K562 (cell line): Measurements from ENCODE around the gene RTL10. TPM values are rescaled to one million over a fixed set of nuclear protein-coding genes. Genes with fewer than 3 reads are reported as not detected.
A peak's percentile ranks its signal among the peaks of the same experiment; 100 is the strongest.

ENCODE experiments used
- BCL6 ChIP-seq: fragments of 250-450 bp; sonication (Bioruptor Pico); IDR thresholded peaks from 2 replicates; pipeline ENCODE4 v1.4.0; 2020
- BRD4 ChIP-seq: fragments of 200-600 bp; sonication (generic); IDR thresholded peaks from 2 replicates; pipeline ENCODE4 v1.6.1; 2017; ENCODE audit warnings: inconsistent platforms
- BRD9 ChIP-seq: fragments of 450-650 bp; IDR thresholded peaks from 2 replicates; pipeline ENCODE4 v1.6.1; 2018; ENCODE audit warnings: low read depth; ENCODE audit not compliant: partially characterized antibody
- CCNT2 ChIP-seq: IDR thresholded peaks from 2 replicates; pipeline ENCODE4 v1.6.1; 2011; ENCODE audit warnings: borderline replicate concordance, low read depth, mild to moderate bottlenecking, moderate library complexity, mixed read lengths, low read length; ENCODE audit not compliant: insufficient read length; ENCODE audit errors: extremely low read depth
- HDAC2 ChIP-seq: fragments of 450-650 bp; IDR thresholded peaks from 2 replicates; pipeline ENCODE4 v1.6.1; 2016; ENCODE audit warnings: mild to moderate bottlenecking
- MIER1 ChIP-seq: fragments of 450-650 bp; IDR thresholded peaks from 2 replicates; pipeline ENCODE4 v1.6.1; 2016; ENCODE audit warnings: antibody characterized with exemption, mild to moderate bottlenecking, low read depth
- MYC ChIP-seq, 2 experiments: fragments of 250-450 bp in 1 of 2; sonication (Bioruptor Pico) in 1 of 2; IDR thresholded peaks; 2 replicates each; pipeline versions ENCODE4 v1.5.1 to v1.6.1; 2012 to 2021; ENCODE audit warnings: low read depth in 2 of 2, borderline replicate concordance in 1 of 2, improper control_type of control experiment in 1 of 2, low read length in 1 of 2, mild to moderate bottlenecking in 1 of 2, moderate library complexity in 1 of 2
- NCOA1 ChIP-seq: fragments of 450-650 bp; IDR thresholded peaks from 2 replicates; pipeline ENCODE4 v1.6.1; 2016; ENCODE audit warnings: low read depth
- NFIX ChIP-seq: fragments of 250-450 bp; sonication (Bioruptor Pico); IDR thresholded peaks from 2 replicates; pipeline ENCODE4 v1.4.0; 2020; ENCODE audit warnings: low read depth, mild to moderate bottlenecking, moderate library complexity
- PHB2 ChIP-seq: fragments of 450-650 bp; IDR thresholded peaks from 2 replicates; pipeline ENCODE4 v1.6.1; 2017; ENCODE audit warnings: low read depth
- RBM25 ChIP-seq: fragments of 200-400 bp; formaldehyde crosslinking; IDR thresholded peaks from 2 replicates; pipeline ENCODE4 v1.6.1; 2018; ENCODE audit warnings: low read length, low read depth, moderate library complexity; ENCODE audit not compliant: severe bottlenecking
- SIN3B ChIP-seq: fragments of 450-650 bp; IDR thresholded peaks from 2 replicates; pipeline ENCODE4 v1.6.1; 2017; ENCODE audit warnings: low read depth, mild to moderate bottlenecking, moderate library complexity
- SP2 ChIP-seq: IDR thresholded peaks from 2 replicates; pipeline ENCODE4 v1.6.1; 2011; ENCODE audit warnings: mild to moderate bottlenecking, low read depth, low read length, moderate library complexity; ENCODE audit not compliant: poor library complexity, severe bottlenecking; ENCODE audit errors: extremely low read depth
- ZEB2 ChIP-seq: fragments of 450-650 bp; IDR thresholded peaks from 2 replicates; pipeline ENCODE4 v1.6.1; 2016
- ZNF316 ChIP-seq: fragments of 450-650 bp; IDR thresholded peaks from 2 replicates; pipeline ENCODE4 v1.6.1; 2016
- polyA plus RNA-seq, 8 experiments: library from polyadenylated mRNA; depleted of rRNA in 4 of 8; stranded (reverse) in 5 of 8; unstranded in 3 of 8; fragments of >200 nt; fragmentation: Nextera tagmentation in 2 of 8; fragmentation: Illumina TruSeq in 1 of 8; extraction: Ambion mirVana in 2 of 8; extraction: Trizol in 1 of 8; gene quantifications; 2 replicates each; pipeline versions ENCODE4 v1.2.1 to v1.2.3, GENCODE V29; 2011 to 2014; ENCODE audit warnings: inconsistent platforms in 1 of 8, missing spikeins in 1 of 8
- total RNA-seq, 7 experiments: library from RNA; depleted of rRNA in 6 of 7; stranded (reverse); fragments of >200 nt in 6 of 7; fragmentation: Illumina TruSeq in 2 of 7; extraction: Trizol in 2 of 7; gene quantifications; 2 replicates each; pipeline versions ENCODE4 v1.2.1 to v1.2.3, GENCODE V29; 2011 to 2021; ENCODE audit warnings: low replicate concordance in 1 of 7
- TF ChIP-seq, protein P1 (sequence below): fragments of 450-650 bp; formaldehyde crosslinking; IDR thresholded peaks from 2 replicates; pipeline ENCODE4 v1.4.0; 2022; ENCODE audit warnings: mild to moderate bottlenecking, moderate library complexity
- TF ChIP-seq, protein P2 (sequence below), 2 experiments: IDR thresholded peaks; 2 replicates each; pipeline ENCODE4 v1.6.1; 2012; ENCODE audit warnings: improper control_type of control experiment in 2 of 2, low read depth in 2 of 2, low read length in 2 of 2, borderline replicate concordance in 1 of 2
- TF ChIP-seq, protein P3 (sequence below): fragments of 450-650 bp; conservative IDR thresholded peaks from 2 replicates; pipeline ENCODE4 v1.6.1; 2016; ENCODE audit warnings: missing genetic modification characterization, low read depth, mild to moderate bottlenecking, missing compliant biosample characterization, moderate library complexity
- TF ChIP-seq, protein P4 (sequence below), 2 experiments: fragments of 450-650 bp; IDR thresholded peaks; 2 replicates each; pipeline ENCODE4 v1.6.1; 2018; ENCODE audit warnings: mild to moderate bottlenecking in 2 of 2, low read depth in 1 of 2; ENCODE audit not compliant: partially characterized antibody in 2 of 2

RTL10 gene
- total and polyA plus RNA-seq, 9 of the 15 experiments (the other 6 are each of a cell fraction or from before 2014, with no cell fraction given): 19.8 to 75.5 (median 32.5) TPM

DNA sequence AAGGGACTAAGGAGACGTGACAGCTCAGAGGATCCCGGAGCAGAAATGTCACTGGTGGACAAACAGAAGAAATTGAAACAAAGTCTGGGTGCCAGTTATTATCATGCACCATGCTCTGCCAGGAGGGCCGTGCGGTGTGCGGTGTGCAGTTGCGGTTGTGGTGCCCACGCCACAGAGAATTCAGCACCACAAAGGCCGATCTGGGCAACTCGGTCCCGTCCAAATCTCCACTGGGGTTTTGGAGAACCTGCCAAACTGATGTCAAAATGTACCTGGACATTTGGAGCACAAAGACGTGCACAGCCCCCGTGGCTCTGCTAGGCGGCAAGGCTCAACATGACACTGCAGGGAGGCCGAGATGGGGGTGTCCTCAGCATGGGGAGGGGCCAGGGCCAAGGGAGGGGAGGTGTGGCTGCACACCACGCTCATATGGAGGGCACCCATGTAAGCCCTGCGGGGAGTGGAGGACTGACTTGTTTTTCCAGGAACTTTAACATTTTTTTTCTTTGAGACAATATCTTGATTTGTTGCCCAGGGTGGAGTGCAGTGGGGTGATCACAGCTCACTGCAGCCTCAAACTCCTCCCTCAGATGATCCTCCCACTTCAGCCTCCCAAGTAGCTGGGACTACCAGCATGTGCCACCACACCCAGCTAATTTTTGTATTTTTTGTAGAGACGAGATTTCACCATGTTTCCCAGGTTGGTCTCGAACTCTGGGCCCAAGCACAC is 39.4 kb downstream of the RTL10 start (continued):
- peak; percentile 87 for TF ChIP-seq MYC (IDR thresholded peaks at IDR 0.05; ENCODE audit: low read depth, low read length)
- peak; percentile 19; the same call in 1 of the 2 replicates for TF ChIP-seq MYC (CRISPR knock-in tag; IDR thresholded peaks at IDR 0.05; ENCODE audit: borderline replicate concordance, low read depth)
- TF ChIP-seq, protein P1, sequence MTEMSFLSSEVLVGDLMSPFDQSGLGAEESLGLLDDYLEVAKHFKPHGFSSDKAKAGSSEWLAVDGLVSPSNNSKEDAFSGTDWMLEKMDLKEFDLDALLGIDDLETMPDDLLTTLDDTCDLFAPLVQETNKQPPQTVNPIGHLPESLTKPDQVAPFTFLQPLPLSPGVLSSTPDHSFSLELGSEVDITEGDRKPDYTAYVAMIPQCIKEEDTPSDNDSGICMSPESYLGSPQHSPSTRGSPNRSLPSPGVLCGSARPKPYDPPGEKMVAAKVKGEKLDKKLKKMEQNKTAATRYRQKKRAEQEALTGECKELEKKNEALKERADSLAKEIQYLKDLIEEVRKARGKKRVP (CRISPR knock-in tag): peak; percentile 56; the same call in 1 of the 2 replicates
- TF ChIP-seq BRD9: peak; percentile 84
- no peak for TF ChIP-seq BCL6
- TF ChIP-seq, protein P2, sequence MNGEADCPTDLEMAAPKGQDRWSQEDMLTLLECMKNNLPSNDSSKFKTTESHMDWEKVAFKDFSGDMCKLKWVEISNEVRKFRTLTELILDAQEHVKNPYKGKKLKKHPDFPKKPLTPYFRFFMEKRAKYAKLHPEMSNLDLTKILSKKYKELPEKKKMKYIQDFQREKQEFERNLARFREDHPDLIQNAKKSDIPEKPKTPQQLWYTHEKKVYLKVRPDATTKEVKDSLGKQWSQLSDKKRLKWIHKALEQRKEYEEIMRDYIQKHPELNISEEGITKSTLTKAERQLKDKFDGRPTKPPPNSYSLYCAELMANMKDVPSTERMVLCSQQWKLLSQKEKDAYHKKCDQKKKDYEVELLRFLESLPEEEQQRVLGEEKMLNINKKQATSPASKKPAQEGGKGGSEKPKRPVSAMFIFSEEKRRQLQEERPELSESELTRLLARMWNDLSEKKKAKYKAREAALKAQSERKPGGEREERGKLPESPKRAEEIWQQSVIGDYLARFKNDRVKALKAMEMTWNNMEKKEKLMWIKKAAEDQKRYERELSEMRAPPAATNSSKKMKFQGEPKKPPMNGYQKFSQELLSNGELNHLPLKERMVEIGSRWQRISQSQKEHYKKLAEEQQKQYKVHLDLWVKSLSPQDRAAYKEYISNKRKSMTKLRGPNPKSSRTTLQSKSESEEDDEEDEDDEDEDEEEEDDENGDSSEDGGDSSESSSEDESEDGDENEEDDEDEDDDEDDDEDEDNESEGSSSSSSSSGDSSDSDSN (IDR thresholded peaks at IDR 0.05; ENCODE audit: borderline replicate concordance in 1 of 2, low read depth in 2 of 2, low read length in 2 of 2): no peak
- TF ChIP-seq NFIX: peak; percentile 20; the same call in 1 of the 2 replicates
- peak; percentile 42; the same call in 1 of the 2 replicates for TF ChIP-seq ZNF316
- peak; percentile 45 for TF ChIP-seq CCNT2
- peak; percentile 97 for TF ChIP-seq HDAC2
- TF ChIP-seq SIN3B: no peak
- peak; percentile 81 for TF ChIP-seq ZEB2
- peak; percentile 27 for TF ChIP-seq MIER1
- peak; percentile 77; the same call in 1 of the 2 replicates for TF ChIP-seq NCOA1
- peak; percentile 56; the same call in 1 of the 2 replicates for TF ChIP-seq PHB2
- TF ChIP-seq, protein P3, sequence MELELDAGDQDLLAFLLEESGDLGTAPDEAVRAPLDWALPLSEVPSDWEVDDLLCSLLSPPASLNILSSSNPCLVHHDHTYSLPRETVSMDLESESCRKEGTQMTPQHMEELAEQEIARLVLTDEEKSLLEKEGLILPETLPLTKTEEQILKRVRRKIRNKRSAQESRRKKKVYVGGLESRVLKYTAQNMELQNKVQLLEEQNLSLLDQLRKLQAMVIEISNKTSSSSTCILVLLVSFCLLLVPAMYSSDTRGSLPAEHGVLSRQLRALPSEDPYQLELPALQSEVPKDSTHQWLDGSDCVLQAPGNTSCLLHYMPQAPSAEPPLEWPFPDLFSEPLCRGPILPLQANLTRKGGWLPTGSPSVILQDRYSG (tag): peak; percentile 79
- TF ChIP-seq SP2: no peak
- TF ChIP-seq BRD4: 0 out of 2 replicates have a peak, but pooled peaks have one; percentile 26
- TF ChIP-seq RBM25: no peak
- TF ChIP-seq, protein P4, sequence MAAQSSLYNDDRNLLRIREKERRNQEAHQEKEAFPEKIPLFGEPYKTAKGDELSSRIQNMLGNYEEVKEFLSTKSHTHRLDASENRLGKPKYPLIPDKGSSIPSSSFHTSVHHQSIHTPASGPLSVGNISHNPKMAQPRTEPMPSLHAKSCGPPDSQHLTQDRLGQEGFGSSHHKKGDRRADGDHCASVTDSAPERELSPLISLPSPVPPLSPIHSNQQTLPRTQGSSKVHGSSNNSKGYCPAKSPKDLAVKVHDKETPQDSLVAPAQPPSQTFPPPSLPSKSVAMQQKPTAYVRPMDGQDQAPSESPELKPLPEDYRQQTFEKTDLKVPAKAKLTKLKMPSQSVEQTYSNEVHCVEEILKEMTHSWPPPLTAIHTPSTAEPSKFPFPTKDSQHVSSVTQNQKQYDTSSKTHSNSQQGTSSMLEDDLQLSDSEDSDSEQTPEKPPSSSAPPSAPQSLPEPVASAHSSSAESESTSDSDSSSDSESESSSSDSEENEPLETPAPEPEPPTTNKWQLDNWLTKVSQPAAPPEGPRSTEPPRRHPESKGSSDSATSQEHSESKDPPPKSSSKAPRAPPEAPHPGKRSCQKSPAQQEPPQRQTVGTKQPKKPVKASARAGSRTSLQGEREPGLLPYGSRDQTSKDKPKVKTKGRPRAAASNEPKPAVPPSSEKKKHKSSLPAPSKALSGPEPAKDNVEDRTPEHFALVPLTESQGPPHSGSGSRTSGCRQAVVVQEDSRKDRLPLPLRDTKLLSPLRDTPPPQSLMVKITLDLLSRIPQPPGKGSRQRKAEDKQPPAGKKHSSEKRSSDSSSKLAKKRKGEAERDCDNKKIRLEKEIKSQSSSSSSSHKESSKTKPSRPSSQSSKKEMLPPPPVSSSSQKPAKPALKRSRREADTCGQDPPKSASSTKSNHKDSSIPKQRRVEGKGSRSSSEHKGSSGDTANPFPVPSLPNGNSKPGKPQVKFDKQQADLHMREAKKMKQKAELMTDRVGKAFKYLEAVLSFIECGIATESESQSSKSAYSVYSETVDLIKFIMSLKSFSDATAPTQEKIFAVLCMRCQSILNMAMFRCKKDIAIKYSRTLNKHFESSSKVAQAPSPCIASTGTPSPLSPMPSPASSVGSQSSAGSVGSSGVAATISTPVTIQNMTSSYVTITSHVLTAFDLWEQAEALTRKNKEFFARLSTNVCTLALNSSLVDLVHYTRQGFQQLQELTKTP (IDR thresholded peaks at IDR 0.05; ENCODE audit: low read depth in 1 of 2, partially characterized antibody in 2 of 2): peak in 1 of 2 experiments; percentile 54
